MM.1S (cell line): ENCODE data around the gene YIF1A.
"Not testable (repeated sequence)": the region's sequence is repeated elsewhere in the genome, so short reads cannot be mapped to it uniquely, and the experiment has no call there.

Source experiments
- DNase-seq: peaks from one replicate; pipeline ENCODE4 v3.0.0-alpha.2; 2015
- H2AFZ ChIP-seq: fragments of 300-600 bp; sonication (generic); 2 replicates; pipeline ENCODE4 v1.6.0; 2016; ENCODE audit warnings: antibody characterized with exemption, low read length
- H3F3A ChIP-seq: fragments of 300-600 bp; sonication (generic); 2 replicates; pipeline ENCODE4 v1.6.1; 2016; ENCODE audit warnings: mild to moderate bottlenecking, antibody characterized with exemption, low read length, moderate library complexity, mixed read lengths; ENCODE audit not compliant: insufficient read depth
- H3K27ac ChIP-seq: fragments of 300-600 bp; sonication (generic); 2 replicates; pipeline ENCODE4 v1.5.1; 2016; ENCODE audit warnings: mild to moderate bottlenecking, low read length
- H3K27me3 ChIP-seq: fragments of 300-600 bp; sonication (generic); replicated peaks from 2 replicates; pipeline ENCODE4 v1.6.0; 2016; ENCODE audit warnings: low read length; ENCODE audit not compliant: insufficient read depth
- H3K36me3 ChIP-seq: fragments of 300-600 bp; sonication (generic); replicated peaks from 2 replicates; pipeline ENCODE4 v1.6.1; 2016; ENCODE audit warnings: mild to moderate bottlenecking, low read length, mixed read lengths; ENCODE audit not compliant: insufficient read depth
- H3K4me1 ChIP-seq: fragments of 300-600 bp; sonication (generic); 2 replicates; pipeline ENCODE4 v1.6.1; 2016; ENCODE audit warnings: low read length, mixed read lengths
- H3K4me2 ChIP-seq: fragments of 300-600 bp; sonication (generic); 2 replicates; pipeline ENCODE4 v1.6.0; 2016; ENCODE audit warnings: low read depth, low read length
- H3K4me3 ChIP-seq: fragments of 300-600 bp; sonication (generic); 2 replicates; pipeline ENCODE4 v1.5.1; 2016; ENCODE audit warnings: low read length, mixed read lengths
- H3K79me2 ChIP-seq: fragments of 300-600 bp; sonication (generic); 2 replicates; pipeline ENCODE4 v1.6.1; 2016; ENCODE audit warnings: mixed run types, low read length, mixed read lengths
- H3K9ac ChIP-seq: fragments of 300-600 bp; sonication (generic); 2 replicates; pipeline ENCODE4 v1.6.1; 2016; ENCODE audit warnings: low read length, mixed read lengths
- H3K9me2 ChIP-seq: fragments of 300-600 bp; sonication (generic); replicated peaks from 2 replicates; pipeline ENCODE4 v1.6.1; 2016; ENCODE audit warnings: mild to moderate bottlenecking, low read length, mixed read lengths; ENCODE audit not compliant: insufficient read depth
- H3K9me3 ChIP-seq: fragments of 300-600 bp; sonication (generic); replicated peaks from 2 replicates; pipeline ENCODE4 v1.6.1; 2016; ENCODE audit warnings: mild to moderate bottlenecking, low read length, mixed read lengths; ENCODE audit not compliant: insufficient read depth
- H4K20me1 ChIP-seq: fragments of 300-600 bp; sonication (generic); 2 replicates; pipeline ENCODE4 v1.6.1; 2016; ENCODE audit warnings: mild to moderate bottlenecking, low read length, moderate library complexity, mixed read lengths; ENCODE audit not compliant: insufficient read depth
- CTCF ChIP-seq: fragments of 300-600 bp; sonication (generic); IDR thresholded peaks from 2 replicates; pipeline ENCODE4 v1.5.1; 2016; ENCODE audit warnings: antibody characterized with exemption, low read length, mixed read lengths
- EZH2 ChIP-seq: fragments of 300-600 bp; sonication (generic); optimal IDR thresholded peaks from 2 replicates; pipeline ENCODE3; 2017; ENCODE audit warnings: low read depth, mild to moderate bottlenecking, antibody characterized with exemption, low read length, mixed read lengths
- EZH2phosphoT487 ChIP-seq: fragments of 300-600 bp; sonication (generic); IDR thresholded peaks from 2 replicates; pipeline ENCODE4 v1.6.1; 2018; ENCODE audit warnings: antibody characterized with exemption, low read length

YIF1A gene

GRCh38 chr11:66277471-66278362 lies 11.2 kb downstream of the YIF1A start, which contains the start of gene CNIH2:
Gene CNIH2 (plus strand): TSS chr11:66278175. CDS start chr11:66278457, 282 bp downstream.
- Histone ChIP-seq H3K9me3 (no peaks in the 10 kb centered on the region), H3K79me2 (no peaks in the 10 kb centered on the region), H3K9ac (no peak within 1 kb of the TSS; the same call in 1 of the 2 replicates), H3K9me2 (no peaks in the 10 kb centered on the region), H2AFZ (no peak within 1 kb of the TSS), H3K4me1 (peaks cover 5% of the 10 kb centered on the region), H3K36me3 (no peaks in the 10 kb centered on the region), H4K20me1 (no peaks in the 10 kb centered on the region), H3K27me3 (no peaks in the 10 kb centered on the region; the same call in 1 of the 2 replicates), H3K4me3 (peak within 1 kb of the TSS; percentile 37; the same call in 1 of the 2 replicates), H3K27ac (no peak within 1 kb of the TSS), H3K4me2 (peak within 1 kb of the TSS; percentile 73; the same call in 1 of the 2 replicates), H3F3A (0 out of 2 replicates have a peak, but pooled peaks cover 2% of the 10 kb centered on the region)
- peak; percentile 38 for DNase-seq
- TF ChIP-seq CTCF (no peak), EZH2 (no peak), EZH2phosphoT487 (no peak)

- not testable (repeated sequence) for H2AFZ ChIP-seq, H3K4me3 ChIP-seq, H3K4me2 ChIP-seq, H3K27ac ChIP-seq, H3K9me2 ChIP-seq, H3K79me2 ChIP-seq, H3F3A ChIP-seq, H3K9ac ChIP-seq, H3K36me3 ChIP-seq, H4K20me1 ChIP-seq, H3K4me1 ChIP-seq, H3K27me3 ChIP-seq, H3K9me3 ChIP-seq, DNase-seq
Measured at GRCh38 chr11:66277064-66277463, 11.9 kb downstream of the YIF1A start.

GRCh38 chr11:66276619-66277018 lies 12.3 kb downstream of the YIF1A start:
- not testable (repeated sequence) for H3K9me3 ChIP-seq, H3F3A ChIP-seq, DNase-seq, H3K27ac ChIP-seq, H3K36me3 ChIP-seq, H3K27me3 ChIP-seq, H3K4me2 ChIP-seq, H4K20me1 ChIP-seq, H3K4me1 ChIP-seq, H3K4me3 ChIP-seq, H3K9ac ChIP-seq, H3K9me2 ChIP-seq, H3K79me2 ChIP-seq, H2AFZ ChIP-seq

- Histone ChIP-seq H4K20me1 (no peaks in the 10 kb centered on the region), H3K9me3 (no peaks in the 10 kb centered on the region), H3K4me2 (no peak overlapping the region), H3K79me2 (peaks cover 8% of the 10 kb centered on the region; the same call in 1 of the 2 replicates), H3K9ac (no peak overlapping the region), H3K36me3 (0 out of 2 replicates have a peak, but pooled peaks cover 3% of the 10 kb centered on the region), H3K4me1 (no peaks in the 10 kb centered on the region), H3K27me3 (no peaks in the 10 kb centered on the region; the same call in 1 of the 2 replicates), H3K4me3 (no peak overlapping the region), H3F3A (0 out of 2 replicates have a peak, but pooled peaks cover 2% of the 10 kb centered on the region), H3K9me2 (no peaks in the 10 kb centered on the region), H3K27ac (no peak overlapping the region), H2AFZ (no peak overlapping the region)
- no peak for TF ChIP-seq EZH2phosphoT487
- DNase-seq, result no peak
Measured at GRCh38 chr11:66275984-66276612, 12.8 kb downstream of the YIF1A start.
